ENCODE measurements around the gene KCNMB2.

- TF ChIP-seq, protein P1, sequence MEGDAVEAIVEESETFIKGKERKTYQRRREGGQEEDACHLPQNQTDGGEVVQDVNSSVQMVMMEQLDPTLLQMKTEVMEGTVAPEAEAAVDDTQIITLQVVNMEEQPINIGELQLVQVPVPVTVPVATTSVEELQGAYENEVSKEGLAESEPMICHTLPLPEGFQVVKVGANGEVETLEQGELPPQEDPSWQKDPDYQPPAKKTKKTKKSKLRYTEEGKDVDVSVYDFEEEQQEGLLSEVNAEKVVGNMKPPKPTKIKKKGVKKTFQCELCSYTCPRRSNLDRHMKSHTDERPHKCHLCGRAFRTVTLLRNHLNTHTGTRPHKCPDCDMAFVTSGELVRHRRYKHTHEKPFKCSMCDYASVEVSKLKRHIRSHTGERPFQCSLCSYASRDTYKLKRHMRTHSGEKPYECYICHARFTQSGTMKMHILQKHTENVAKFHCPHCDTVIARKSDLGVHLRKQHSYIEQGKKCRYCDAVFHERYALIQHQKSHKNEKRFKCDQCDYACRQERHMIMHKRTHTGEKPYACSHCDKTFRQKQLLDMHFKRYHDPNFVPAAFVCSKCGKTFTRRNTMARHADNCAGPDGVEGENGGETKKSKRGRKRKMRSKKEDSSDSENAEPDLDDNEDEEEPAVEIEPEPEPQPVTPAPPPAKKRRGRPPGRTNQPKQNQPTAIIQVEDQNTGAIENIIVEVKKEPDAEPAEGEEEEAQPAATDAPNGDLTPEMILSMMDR (conservative IDR thresholded peaks at IDR 0.05; ENCODE audit: low read depth, low read length): no peak
- no peak for TF ChIP-seq EZH2 (IDR thresholded peaks at IDR 0.05; ENCODE audit: borderline replicate concordance, low read depth, low read length, poor library complexity, severe bottlenecking)
These were observed 129.5 kb downstream of the KCNMB2 start for GRCh38 chr3:178665747-178666146.
